Activated naive CD8-positive, alpha-beta T cell treated with anti-CD3 and anti-CD28 coated beads, Interleukin-2, amount 10 ng/mL, durations not matched to agents 7 days and 5 days (primary cell): ENCODE data around the gene ADAMTS15. TPM values are rescaled to one million over a fixed set of nuclear protein-coding genes. Genes with fewer than 3 reads are reported as not detected.

Source experiments
- ATAC-seq: fragments of 150-1000 bp; cut with Tn5 transposase; one replicate; pipeline ENCODE4 v1.10.0; 2021; ENCODE audit warnings: low read depth, moderate library complexity
- POLR2A ChIA-PET: fragments of 350-600 bp; sonication (Branson Sonifier 250); formaldehyde crosslinking; loops from one replicate; lab custom pipeline; 2021; ENCODE audit warnings: antibody characterized with exemption; lab: Charles Lee
- DNase-seq: peaks from one replicate; pipeline ENCODE4 v3.0.0; 2021
- H3K27ac Mint-ChIP-seq: one replicate; pipeline ENCODE4 v1.8.0; 2022; ENCODE audit warnings: mild to moderate bottlenecking, mixed read lengths
- H3K27me3 Mint-ChIP-seq: one replicate; pipeline ENCODE4 v1.8.0; 2022; ENCODE audit warnings: mild to moderate bottlenecking, moderate library complexity, mixed read lengths
- H3K36me3 Mint-ChIP-seq: one replicate; pipeline ENCODE4 v1.8.0; 2021; ENCODE audit warnings: mild to moderate bottlenecking, mixed read lengths
- H3K4me1 Mint-ChIP-seq: one replicate; pipeline ENCODE4 v1.8.0; 2021; ENCODE audit warnings: mixed read lengths
- H3K4me3 Mint-ChIP-seq: one replicate; pipeline ENCODE4 v1.8.0; 2022; ENCODE audit warnings: mild to moderate bottlenecking, moderate library complexity, mixed read lengths
- H3K9me3 Mint-ChIP-seq: one replicate; pipeline ENCODE4 v1.8.0; 2021; ENCODE audit warnings: mixed read lengths
- total RNA-seq, 2 experiments: library from RNA; stranded (reverse); gene quantifications; one replicate each; pipeline ENCODE4 v1.2.3, GENCODE V29; 2021

ADAMTS15 gene
- total RNA-seq, 2 experiments from 2014 or later: 0.08 to 0.11 TPM

DNA sequence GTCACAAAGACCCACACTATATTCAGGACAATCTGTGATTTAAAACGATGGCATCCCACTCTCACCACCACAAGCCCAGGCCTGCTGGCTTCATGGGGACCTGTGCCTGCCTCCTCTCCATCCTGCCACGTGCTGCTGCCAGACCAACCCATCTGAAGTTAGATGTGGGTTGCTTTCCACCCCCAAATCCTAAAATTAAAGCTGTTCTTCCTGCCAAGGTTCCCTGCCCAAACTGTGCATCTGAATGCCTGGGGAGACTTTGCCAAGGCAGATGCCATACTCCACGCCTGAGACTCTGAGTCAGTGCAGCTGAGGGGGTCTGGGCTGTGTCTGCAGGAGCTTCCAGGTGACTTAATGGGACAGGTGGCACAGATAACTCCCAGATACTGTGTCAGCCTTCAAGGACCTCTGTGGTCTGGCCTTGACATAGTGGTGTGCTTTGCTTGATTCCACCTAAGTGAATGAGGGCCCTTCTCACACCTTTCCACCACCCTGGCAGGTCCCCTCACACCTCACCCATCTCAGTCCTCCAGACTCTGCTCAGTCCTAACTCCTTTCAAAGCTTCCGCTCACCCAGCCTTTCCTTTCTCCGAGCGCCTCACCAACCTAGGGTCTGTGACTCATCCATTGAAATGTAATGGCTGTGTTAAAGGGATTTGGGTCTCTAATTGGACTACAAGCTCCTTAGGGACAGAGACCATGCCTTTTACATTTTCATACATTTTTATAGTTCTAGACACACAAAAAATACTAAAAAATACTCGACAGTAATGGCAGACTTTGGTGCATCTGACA, 38.7 kb upstream of the ADAMTS15 start:
- H3K27me3 Mint-ChIP-seq: peaks cover 5% of the 10 kb centered on the region
- no peaks in the 10 kb centered on the region for H3K9me3 Mint-ChIP-seq
- no peak overlapping the region for H3K4me3 Mint-ChIP-seq
- no peaks in the 10 kb centered on the region for H3K36me3 Mint-ChIP-seq
- DNase-seq (no peak), ATAC-seq (no peak)
- peaks cover 3% of the 10 kb centered on the region for H3K4me1 Mint-ChIP-seq
- H3K27ac Mint-ChIP-seq: no peak overlapping the region
- POLR2A ChIA-PET: no interaction called here

DNA sequence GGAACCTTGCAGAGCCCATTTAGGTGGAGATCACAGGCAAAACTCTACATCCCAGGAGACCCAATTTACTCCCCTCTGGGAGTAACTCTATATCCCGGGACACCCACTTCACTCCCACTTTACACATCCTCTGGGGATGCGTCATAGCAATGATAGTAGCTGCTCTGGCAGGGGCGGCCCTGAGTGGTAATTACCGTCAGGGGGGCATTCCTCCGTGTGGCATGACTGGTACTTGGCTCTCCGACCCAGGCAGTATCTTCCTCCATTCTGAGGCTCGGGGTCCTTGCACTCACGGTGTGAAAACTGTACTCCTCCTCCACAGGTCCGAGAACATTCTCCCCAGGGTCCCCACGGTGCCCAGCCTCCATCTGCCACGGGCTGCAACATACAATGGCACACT, 37.2 kb upstream of the ADAMTS15 start:
- Mint-ChIP-seq H3K9me3 (no peaks in the 10 kb centered on the region), H3K4me1 (peaks cover 3% of the 10 kb centered on the region), H3K27ac (no peak overlapping the region), H3K27me3 (peaks cover 5% of the 10 kb centered on the region), H3K4me3 (no peak overlapping the region), H3K36me3 (no peaks in the 10 kb centered on the region)
- no peak for ATAC-seq
- no peak for DNase-seq
- POLR2A ChIA-PET: no interaction called here

DNA sequence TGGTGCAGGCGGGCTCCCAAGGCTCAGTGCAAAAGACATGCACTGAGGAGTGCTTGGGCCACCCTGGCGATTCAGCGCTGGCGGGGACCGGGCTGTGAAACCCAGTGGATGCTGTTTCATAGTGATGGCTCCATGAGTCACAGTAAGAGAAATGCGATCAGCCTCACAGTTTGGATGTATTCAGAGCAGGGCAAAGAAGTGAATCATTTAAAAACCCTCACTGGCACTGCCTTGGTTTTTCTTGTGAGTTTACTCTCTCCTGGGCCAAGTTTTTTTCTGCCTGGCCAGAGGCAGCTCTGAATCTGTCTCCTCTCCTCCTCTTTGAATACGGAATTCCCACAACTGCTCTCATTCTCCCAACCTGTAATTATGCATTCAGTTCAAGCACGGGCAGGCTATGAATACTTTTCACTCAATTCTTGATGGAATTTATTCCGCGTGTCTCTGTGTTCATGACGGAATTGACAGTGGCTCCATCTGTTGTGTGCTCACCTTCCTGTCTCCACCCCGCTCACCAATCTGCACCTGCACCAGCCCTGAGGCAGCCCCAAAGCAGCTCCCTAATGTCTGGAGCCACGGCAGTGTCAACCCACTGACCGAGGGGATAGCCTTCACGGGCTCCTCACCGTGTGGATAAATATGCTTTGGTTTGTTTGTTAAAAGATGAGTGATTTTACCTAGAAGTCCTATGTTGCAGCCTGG, 34.9 kb upstream of the ADAMTS15 start:
- peaks cover 5% of the 10 kb centered on the region for H3K27me3 Mint-ChIP-seq
- POLR2A ChIA-PET: no interaction called here
- H3K4me1 Mint-ChIP-seq: peaks cover 3% of the 10 kb centered on the region
- H3K4me3 Mint-ChIP-seq: no peak overlapping the region
- no peaks in the 10 kb centered on the region for H3K9me3 Mint-ChIP-seq
- ATAC-seq (no peak), DNase-seq (no peak)
- no peaks in the 10 kb centered on the region for H3K36me3 Mint-ChIP-seq
- H3K27ac Mint-ChIP-seq: no peak overlapping the region

DNA sequence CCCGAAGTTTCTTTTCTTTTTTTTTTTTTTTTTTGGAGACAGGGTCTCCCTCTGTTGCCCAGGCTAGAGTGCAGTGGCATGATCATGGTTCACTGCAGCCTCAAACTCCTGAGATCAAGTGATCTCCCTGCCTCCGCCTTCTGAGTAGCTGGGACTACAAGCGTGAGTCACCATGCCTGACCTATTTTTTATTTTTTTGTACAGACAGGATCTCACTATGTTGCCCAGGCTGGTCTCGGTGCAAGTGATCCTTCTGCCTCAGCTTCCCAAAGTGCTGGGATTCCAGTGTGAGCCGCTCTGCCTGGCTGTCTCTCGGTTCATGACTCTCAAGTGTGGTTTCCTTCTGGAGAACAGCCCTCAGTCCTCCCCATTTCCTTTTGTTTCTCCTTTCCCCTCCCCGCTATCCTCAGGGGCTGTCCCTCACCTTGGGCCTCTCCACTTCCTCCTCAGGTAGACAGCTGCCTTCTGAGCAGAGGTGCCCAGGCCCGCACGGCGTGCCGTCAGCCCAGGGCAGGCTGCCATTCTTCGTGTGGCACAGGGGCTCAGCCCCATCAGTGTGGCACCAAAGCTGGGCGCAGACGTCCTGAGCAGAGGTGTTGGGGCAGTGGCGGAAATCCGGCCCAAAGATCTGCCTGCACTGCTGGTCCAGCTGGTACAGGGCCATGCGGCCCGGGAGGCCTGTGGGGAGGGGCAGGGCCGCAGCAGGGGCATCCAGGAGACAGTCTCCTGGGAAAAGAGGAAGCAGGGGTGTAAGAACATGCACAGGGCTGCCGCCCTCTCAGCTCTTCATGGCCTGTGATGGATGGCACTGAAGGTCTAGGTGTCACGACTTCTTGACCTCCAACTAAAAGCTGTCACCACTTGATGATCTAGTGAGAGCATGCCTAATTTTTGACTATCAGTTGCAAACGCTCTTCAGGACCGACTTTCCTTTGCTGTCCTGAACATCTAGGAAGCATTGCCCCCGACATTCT, 34.1 kb upstream of the ADAMTS15 start:
- no peaks in the 10 kb centered on the region for H3K9me3 Mint-ChIP-seq
- no peak overlapping the region for H3K27ac Mint-ChIP-seq
- H3K36me3 Mint-ChIP-seq: no peaks in the 10 kb centered on the region
- H3K4me3 Mint-ChIP-seq: no peak overlapping the region
- H3K27me3 Mint-ChIP-seq: peaks cover 5% of the 10 kb centered on the region
- no peak for ATAC-seq
- POLR2A ChIA-PET: no interaction called here
- H3K4me1 Mint-ChIP-seq: peaks cover 3% of the 10 kb centered on the region
- DNase-seq: no peak

DNA sequence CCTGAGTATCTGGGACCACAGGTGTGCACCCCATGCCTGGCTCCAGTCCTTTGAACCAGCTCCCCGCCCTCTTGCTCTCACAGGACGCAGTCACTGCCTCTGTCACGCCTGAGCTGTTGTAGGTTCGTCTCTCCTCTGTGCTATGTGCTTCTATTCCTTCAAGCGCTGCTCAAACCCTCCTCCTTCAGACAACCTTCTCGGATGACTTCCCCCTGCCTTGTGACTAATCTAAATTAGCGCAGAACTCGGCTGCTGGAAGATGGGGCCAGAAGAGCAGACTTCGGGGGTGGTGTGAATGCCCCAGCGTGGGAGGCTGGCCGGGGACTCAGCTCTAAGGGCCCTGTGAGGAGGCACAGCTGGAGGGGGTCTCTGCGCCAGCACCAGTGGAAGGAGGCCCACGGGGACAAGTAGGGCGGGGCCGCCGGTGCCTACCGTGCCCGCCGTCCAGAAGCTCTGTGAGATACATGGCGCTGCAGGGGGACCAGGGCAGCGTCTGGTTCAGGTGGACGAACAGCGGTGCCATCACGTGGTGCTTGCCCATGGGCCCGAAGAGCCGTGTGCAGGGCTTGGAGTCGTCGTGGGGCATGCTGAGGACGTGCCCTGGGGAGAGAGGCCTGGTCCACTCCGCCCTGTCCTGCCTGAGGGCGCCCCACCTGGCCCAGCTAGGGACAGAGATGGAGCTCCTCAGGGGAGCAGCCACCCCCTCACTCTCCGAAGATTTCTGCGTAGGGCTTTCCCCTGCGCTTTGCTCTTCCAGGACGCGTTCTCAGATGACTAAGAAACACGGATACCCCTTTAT, 32.5 kb upstream of the ADAMTS15 start:
- DNase-seq (no peak), ATAC-seq (no peak)
- POLR2A ChIA-PET: no interaction called here
- H3K27ac Mint-ChIP-seq: no peak overlapping the region
- H3K27me3 Mint-ChIP-seq: peaks cover 7% of the 10 kb centered on the region
- no peaks in the 10 kb centered on the region for H3K36me3 Mint-ChIP-seq
- peaks cover 3% of the 10 kb centered on the region for H3K4me1 Mint-ChIP-seq
- no peak overlapping the region for H3K4me3 Mint-ChIP-seq
- H3K9me3 Mint-ChIP-seq: no peaks in the 10 kb centered on the region

DNA sequence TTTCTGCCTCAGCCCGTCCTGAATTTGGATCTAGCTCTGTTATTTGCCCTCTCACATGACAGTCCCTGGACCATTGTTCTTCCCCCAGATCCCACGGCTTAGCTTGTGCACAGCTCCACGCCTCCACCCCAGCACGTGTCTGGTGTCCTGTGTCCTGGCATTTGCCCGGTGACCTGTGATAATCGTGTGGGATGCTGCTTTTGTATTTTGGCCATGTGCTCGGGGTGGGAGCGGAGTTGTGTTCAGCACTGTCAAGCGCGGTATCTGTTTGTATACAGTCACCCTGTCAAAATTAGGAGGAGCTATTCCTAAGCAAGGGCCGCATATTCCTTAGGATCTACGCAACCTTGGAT, 31.9 kb upstream of the ADAMTS15 start:
- DNase-seq (no peak), ATAC-seq (no peak)
- no peak overlapping the region for H3K4me3 Mint-ChIP-seq
- peaks cover 8% of the 10 kb centered on the region for H3K27me3 Mint-ChIP-seq
- peaks cover 3% of the 10 kb centered on the region for H3K4me1 Mint-ChIP-seq
- no peaks in the 10 kb centered on the region for H3K36me3 Mint-ChIP-seq
- H3K9me3 Mint-ChIP-seq: no peaks in the 10 kb centered on the region
- POLR2A ChIA-PET: no interaction called here
- H3K27ac Mint-ChIP-seq: no peak overlapping the region

DNA sequence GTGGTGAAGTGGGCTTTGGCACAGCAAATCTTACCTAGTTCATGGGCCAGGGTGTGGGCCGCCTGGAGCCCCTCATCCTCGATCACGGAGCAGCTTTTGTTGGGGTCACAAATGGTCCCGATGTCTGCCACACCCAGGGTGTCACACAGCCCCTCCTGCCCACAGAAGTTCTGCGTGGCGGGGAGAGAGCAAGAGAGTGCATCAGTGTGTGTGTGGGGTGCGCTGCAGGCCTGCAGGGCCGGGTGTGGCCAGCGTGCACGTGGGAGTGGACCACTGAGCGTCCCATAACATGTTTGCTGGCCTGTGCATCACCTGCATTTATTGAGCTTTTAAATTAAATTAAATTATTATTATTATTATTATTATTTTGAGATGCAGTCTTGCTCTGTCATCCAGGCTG, 31.5 kb upstream of the ADAMTS15 start:
- no peak overlapping the region for H3K27ac Mint-ChIP-seq
- H3K9me3 Mint-ChIP-seq: no peaks in the 10 kb centered on the region
- H3K27me3 Mint-ChIP-seq: peaks cover 8% of the 10 kb centered on the region
- no peaks in the 10 kb centered on the region for H3K36me3 Mint-ChIP-seq
- H3K4me3 Mint-ChIP-seq: no peak overlapping the region
- ATAC-seq: no peak
- no peak for DNase-seq
- POLR2A ChIA-PET: no interaction called here
- peaks cover 3% of the 10 kb centered on the region for H3K4me1 Mint-ChIP-seq

DNA sequence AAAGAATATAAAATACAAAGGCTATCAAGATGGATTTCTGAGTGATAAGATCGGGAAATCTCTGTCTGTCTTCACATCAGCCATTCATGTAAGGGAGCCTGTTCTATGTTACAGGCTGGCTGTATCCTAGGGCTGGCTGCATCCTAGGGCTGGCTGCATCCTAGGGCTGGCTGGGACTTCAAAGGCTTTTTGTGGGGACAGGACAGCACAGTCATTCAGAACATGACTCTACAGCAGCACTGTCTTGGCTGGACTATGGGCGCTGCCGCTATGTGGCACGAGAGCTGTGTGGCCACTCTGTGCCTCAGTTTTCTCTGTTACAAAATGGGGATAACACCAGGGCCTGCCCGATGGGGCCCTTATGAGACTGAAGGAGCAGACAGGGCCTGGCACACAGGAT, 30.2 kb upstream of the ADAMTS15 start:
- no peak overlapping the region for H3K27ac Mint-ChIP-seq
- DNase-seq (no peak), ATAC-seq (no peak)
- no peaks in the 10 kb centered on the region for H3K36me3 Mint-ChIP-seq
- H3K27me3 Mint-ChIP-seq: peaks cover 5% of the 10 kb centered on the region
- peaks cover 3% of the 10 kb centered on the region for H3K4me1 Mint-ChIP-seq
- no peaks in the 10 kb centered on the region for H3K9me3 Mint-ChIP-seq
- H3K4me3 Mint-ChIP-seq: no peak overlapping the region
- POLR2A ChIA-PET: no interaction called here

DNA sequence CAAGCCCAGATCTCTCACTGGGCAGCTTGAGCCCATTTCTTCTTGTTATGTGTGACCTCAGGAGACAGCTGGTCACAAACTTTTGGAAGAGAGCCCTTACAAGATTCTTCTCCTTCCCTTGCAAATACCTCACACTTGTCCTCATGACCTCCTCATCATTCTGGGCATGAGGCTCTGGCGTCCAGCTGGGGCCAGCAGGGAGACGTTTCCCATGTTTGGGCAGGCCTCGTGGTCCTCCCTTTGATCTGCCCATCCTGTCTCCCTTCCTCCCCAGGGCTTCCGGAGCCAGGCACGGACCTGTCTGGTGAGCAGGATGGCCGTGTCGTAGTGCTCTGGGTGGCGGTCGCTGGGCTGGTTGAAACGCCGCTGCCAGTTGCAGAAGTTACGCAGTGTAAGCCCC, 29.7 kb upstream of the ADAMTS15 start:
- Mint-ChIP-seq H3K9me3 (no peaks in the 10 kb centered on the region), H3K27ac (no peak overlapping the region), H3K27me3 (peaks cover 5% of the 10 kb centered on the region), H3K4me1 (peaks cover 3% of the 10 kb centered on the region), H3K36me3 (no peaks in the 10 kb centered on the region), H3K4me3 (no peak overlapping the region)
- POLR2A ChIA-PET: no interaction called here
- ATAC-seq: no peak
- DNase-seq: no peak

DNA sequence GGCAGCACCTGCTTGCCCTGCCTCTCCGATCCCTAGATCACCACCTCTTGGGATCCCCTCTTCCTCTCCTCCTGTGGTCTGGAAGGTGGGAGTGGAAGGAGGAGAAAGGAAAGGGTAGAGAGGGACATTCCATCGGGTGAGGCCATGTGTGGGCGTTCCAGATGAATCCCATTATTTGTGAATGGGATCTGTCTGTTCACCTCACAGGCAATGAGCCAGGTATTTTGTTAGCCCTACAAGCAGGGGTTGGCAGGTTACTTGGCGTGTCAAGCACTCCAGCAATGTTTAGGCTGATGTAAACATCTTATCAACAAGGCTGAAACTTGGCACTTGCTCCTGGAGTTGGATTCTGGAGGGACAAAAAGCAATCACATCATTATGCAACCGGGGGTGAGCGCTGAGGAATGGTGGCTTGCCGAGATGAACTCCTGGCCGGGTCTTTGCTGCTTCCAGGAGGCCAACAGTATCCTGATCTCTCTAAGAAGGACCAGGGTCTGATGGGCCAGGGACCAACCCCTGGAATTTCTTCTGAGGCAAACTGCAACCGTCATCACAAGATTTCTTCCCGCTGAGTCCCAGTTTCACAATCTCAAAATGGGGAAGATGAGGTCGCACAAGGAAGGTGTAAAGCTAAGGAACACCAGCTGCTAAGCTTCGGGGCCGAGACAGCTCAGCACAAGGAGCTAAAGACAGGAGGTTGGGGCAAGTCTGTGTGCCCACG, 27.8 kb upstream of the ADAMTS15 start:
- Mint-ChIP-seq H3K27ac (no peak overlapping the region), H3K36me3 (no peaks in the 10 kb centered on the region), H3K27me3 (peaks cover 10% of the 10 kb centered on the region), H3K4me1 (no peaks in the 10 kb centered on the region), H3K4me3 (no peak overlapping the region), H3K9me3 (no peaks in the 10 kb centered on the region)
- ATAC-seq: no peak
- POLR2A ChIA-PET: no interaction called here
- DNase-seq: no peak

DNA sequence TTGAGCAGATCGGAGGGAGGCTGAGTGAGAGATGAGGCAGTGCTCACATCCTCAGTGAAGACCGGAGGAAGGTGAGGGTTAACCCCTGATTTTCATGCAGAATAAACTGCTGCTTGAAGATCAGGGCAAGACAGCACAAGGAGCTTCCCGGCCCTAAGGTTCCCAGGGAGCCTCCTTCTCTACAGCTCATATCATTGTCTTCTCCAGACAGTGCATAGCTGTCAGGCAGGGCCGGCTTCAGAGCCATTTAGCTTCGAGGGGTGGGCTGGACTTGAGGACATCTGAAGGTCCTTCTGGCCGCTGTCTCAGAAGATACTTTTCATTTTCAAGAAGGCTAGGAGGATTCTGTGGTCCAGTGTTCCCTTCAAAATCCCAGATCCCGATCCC, 27.3 kb upstream of the ADAMTS15 start:
- ATAC-seq (no peak), DNase-seq (no peak)
- no peaks in the 10 kb centered on the region for H3K9me3 Mint-ChIP-seq
- POLR2A ChIA-PET: no interaction called here
- no peak overlapping the region for H3K27ac Mint-ChIP-seq
- H3K4me3 Mint-ChIP-seq: no peak overlapping the region
- H3K27me3 Mint-ChIP-seq: peaks cover 15% of the 10 kb centered on the region
- no peaks in the 10 kb centered on the region for H3K4me1 Mint-ChIP-seq
- H3K36me3 Mint-ChIP-seq: no peaks in the 10 kb centered on the region

DNA sequence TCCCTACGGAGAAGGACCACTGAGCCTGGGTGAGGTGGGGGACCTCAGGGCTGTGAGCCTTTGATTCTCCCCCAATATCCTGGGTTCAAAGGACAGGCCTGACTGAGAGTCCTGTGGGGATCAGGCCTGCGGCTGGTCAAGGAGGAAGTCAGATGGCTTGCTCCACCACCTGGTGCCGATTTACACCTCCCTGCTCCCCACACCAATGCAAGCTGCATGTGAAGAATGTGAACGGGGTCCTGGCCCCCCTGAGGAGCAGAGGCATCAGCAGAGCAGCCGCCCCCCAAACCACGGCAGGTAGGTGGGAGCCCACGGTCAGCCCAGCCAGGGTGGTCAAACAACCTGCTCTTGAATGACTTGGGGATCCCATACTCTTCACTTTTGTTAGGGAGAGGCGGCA, 26.7 kb upstream of the ADAMTS15 start:
- DNase-seq: no peak
- H3K4me3 Mint-ChIP-seq: no peak overlapping the region
- peaks cover 20% of the 10 kb centered on the region for H3K27me3 Mint-ChIP-seq
- no peak for ATAC-seq
- H3K4me1 Mint-ChIP-seq: no peaks in the 10 kb centered on the region
- H3K36me3 Mint-ChIP-seq: no peaks in the 10 kb centered on the region
- H3K27ac Mint-ChIP-seq: no peak overlapping the region
- H3K9me3 Mint-ChIP-seq: no peaks in the 10 kb centered on the region
- POLR2A ChIA-PET: no interaction called here
